HG03558 (cell line): ENCODE results near the gene SEMA7A.

Experiments
- ATAC-seq: cut with Tn5 transposase; IDR thresholded peaks from one replicate; pipeline ENCODE4 v1.9.1; 2021; ENCODE audit warnings: moderate number of reproducible peaks; ENCODE audit not compliant: unreplicated experiment; ENCODE audit errors: extremely low read depth

Gene SEMA7A

DNA sequence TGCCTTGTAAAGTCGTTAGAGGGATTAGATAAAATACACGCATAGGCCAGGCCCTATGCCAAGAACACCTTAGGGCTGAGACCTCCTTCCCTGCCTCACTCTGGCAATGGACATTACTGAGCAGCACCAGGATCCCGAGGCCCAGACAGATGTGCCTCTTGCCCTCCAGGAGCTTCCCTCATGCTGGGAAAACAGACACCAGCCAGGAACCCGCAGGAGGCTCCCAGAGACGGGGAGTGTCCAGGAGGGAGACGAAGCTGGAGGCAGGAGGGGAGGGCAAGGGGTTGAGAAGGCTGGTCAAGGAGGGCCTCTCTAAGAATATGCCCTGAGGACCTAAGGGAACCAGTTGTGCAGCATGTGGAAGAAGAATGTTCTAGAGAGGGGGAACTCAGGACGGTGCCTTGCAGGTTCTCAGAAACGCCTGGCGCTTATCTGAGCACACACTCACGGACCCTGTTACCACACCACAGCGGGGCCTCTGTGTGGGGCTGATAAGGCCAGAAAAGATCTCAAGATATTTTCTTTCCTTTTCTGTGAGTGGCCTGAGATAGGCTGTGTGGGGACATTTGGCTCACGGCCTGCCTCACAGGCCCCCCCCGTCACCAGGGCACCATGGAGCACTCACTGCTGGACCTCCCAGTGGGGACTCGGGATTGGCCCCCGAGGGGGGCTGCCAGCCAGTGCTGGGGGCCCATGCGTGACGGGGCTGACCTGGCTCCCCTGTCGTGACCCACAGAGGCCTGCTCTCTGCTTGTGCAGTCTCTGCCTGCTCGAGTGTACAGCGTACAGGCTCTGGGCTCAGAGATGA is 44.3 kb downstream of the SEMA7A start:
- no peak for ATAC-seq

DNA sequence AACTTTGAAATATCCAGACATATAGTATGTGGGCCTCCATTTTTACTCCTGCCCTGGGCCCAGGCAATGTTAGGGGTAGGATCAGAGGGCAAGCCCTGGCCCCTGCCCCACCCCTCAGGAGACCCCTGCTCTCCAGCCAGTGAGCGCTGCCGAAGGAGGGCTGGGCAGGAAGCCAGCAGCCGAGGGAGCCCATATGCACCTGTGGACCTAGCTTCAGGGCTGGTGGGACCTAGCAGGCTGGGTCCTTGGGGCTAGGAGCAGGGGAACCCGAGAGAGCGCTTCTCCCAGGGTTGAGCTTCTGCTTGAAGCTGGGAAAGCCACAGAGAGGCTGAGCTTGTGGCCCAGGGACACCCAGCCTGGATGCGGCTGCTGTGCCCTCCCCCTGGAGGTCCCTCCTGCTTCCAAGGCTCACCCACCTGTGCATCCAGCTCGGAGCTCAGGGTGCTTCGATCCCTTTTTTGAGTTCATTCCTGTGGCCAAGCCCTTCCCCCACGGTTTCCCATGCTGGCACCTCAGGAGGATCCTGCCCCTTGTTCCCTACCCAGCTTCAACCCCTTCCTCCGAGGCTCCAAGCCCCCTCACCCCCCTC is 45.3 kb downstream of the SEMA7A start:
- ATAC-seq, result no peak

DNA sequence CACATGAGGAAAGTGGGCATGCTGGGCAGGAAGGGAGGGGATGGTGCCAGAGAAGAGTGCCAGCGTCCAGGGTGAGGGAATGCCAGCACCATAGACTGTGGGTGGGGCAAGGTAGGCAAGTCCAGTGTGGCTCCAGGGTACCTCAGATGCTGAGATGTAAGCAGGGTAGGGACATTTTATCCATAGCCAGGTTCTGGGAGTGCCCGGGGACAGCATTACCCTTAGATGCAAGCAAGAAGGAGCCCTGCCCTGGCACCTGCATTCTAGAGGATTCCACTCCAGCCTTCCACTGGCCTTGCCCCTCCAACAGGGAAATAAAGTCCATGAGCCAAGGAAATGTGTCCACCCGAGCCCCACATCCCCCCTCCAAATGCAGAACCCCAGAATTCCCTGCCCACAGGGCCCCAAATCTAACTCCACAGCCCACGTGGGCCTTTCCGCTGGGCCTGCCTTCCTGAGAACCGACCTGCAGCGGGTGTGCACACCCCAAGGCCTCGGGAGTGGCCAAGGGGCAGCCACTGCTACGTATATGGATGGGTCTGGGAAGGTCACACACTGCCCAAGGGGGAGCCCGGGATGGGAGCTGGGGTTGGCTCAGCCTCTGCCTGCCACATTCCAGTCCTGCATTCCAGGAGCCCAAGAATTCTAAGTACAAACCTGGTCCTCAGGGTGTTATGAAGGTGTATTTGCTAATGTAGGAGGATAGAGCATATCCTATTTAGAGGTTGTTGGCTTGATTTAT is 46.0 kb downstream of the SEMA7A start:
- ATAC-seq, result no peak

DNA sequence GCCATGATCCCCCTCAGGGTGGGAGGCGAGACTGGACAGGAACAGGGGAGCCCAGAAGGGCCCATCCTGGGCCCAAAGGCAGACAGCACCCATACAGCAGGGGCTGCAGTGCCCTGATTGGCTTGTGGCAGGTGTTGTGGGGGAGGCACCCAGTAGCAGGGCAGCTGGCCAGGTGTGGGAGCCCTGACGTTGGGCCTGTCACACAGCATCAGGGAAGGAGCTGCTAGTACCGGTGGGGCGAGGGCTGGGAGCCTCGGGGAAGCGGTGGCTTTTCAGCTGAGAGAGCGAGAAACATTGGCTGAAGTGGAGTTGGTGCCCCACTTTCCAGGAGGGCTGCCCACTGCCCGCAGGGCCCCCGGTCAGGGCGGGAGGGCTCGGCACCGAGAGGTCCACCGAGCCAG is 46.6 kb downstream of the SEMA7A start:
- ATAC-seq, result no peak

DNA sequence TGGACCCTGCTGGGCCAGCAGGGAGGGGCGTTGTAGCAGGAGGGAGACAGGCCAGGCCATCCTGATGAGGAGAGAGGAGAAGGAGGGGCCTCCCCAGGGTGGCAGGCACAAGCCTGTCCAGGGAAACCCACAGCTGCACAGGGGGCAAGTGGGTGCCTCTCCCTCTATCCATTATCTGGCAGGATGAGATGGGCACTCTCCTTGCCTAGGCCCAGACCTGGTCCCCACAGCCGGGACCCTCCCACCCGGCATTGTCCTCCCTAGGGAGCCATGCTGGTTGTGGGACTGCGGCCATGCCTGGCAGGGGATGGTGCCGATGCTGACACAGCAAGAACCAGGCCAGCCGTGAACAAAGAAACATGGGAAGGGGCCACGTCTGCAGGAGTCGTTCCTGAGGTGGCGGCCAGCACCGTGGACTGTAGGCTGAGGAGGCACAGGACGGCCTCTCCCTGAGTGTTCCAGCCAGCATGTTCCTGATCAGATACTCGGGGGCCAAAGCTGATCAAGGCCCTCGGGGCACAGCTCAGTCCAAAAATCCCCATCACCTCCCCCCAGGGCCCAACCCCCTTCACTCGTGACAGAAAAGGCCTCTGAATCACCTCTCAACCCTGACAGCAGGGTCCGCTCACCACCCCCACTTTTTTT is 47.1 kb downstream of the SEMA7A start:
- no peak for ATAC-seq

DNA sequence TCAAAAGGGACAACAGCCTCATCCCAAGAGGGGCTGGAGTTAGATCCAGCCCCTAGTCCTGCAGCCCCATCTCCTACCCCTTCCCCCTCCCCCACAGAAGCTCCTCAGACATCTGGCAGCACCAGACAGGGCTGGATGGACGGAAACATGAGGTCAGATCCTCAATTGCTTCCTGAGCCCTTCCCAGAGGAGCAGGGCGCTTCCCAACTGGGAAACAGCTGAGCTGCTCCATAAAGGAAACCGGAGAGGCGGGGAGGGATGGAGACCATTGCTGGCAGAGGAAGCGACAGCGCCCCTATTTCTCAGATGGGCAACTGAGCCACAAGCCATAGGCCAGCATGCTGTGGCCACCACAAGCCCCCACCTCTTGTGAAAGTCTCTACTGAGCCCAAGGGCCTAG is 48.0 kb downstream of the SEMA7A start:
- ATAC-seq, result no peak

DNA sequence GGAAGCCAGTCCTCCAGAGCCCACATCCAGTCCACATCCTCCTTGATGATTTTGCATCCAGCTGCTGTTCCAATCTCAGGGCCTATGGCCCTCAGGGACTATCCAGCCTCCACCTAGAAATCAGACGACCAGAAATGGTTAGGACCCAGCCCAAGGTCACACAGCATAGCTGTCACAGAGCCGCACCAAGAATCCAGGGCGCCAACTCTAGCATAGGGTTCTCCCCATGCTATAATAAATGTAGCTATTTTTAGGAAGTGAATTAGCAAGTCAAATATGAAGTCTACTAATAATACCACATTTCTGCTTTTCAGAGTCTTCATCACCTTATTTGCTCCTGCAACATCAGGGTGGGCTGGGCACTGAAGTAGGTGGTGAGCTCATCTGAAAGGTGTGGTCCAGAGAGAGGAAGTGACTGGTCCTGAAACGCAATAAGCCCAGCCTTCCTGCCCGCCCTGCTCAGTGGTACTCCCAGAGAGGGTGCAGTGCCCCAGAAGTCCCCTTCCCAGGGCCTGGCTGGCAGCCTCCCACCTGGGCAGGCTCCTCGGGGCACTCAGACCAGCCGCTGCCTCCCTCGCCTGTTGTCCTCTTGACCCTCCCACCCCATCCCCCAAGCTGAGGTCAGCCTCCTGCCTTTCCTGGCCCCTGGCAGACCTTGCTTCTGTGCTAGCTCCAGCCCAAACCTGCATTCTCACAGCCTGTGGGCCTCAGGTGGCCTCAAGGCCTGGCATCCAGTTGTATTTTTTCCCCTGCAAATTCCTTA is 48.7 kb downstream of the SEMA7A start:
- ATAC-seq, result no peak

DNA sequence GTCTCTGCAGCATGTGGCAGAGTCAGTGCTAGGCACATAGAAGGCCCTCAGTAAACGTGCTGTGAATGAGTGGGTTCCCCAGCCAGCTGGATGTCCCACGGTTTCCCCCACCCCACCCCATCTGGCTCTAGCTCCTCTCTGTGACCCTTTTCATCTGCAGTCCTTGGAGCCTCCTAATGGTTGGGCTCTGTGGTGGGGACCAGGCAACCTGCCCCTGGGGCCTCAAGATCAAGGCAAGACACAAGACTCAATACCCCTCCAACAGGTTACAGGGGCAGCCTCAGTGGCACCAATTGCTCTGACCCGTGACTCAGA is 49.2 kb downstream of the SEMA7A start:
- no peak for ATAC-seq

DNA sequence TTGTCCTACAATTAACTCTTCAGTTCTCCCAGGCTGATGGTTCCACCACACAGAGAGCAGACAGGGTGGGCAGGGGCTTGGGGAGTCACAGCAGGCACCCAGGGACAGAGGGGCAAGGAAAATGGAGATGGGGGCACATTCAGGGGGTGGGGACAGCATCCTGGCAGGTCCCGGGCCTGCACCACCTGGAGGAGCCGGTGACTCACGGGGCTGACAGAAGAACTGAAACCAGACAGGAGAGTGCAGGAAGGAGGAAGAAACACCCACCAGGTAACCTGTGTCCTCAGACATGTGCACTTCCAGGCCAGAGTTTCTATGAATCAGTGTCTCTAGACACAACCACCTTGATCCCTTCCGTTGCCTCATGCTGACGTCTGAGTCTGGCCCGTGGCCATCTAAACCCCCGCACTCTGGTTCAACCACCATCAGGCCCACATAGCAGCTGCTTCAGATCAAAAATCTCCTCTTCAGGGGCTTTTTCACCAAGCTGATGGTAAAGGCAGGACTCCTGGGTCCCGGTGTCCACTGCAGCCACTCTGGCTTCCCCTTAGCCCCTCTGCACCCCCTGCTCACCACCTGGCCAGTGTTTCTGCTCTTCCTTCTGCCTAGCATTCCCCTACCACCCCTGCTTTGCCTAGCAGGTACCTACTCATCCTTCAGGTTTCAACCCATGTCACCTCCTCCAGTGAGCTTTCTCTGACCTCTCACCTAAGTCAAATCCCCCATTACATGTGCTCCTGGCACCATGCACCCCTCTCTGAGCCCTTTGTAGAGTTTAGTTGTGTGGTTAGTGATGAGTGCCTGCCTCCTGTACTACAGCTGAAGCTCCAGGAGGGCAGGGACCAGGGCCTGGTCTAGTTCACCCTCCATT is 49.8 kb downstream of the SEMA7A start:
- no peak for ATAC-seq

DNA sequence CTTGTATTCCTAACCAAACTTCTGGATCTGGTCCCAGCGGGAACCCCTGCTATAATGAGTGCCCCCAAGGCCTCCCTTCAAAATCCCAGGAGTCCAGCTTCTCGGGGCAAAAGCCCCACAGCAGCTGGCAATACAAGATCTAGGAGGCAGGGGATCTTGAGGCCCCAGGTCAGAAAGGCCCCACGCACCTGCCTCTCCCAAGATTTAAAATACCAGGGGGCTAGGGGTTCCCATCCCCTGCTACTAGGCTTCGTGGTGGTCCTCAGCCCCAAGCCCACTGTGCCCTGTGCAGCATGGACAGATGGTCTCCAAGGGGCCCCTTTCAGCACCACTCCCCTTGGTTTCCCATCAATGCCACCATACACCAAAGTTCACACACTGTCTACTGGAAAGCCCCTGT is 50.5 kb downstream of the SEMA7A start:
- ATAC-seq, result no peak

DNA sequence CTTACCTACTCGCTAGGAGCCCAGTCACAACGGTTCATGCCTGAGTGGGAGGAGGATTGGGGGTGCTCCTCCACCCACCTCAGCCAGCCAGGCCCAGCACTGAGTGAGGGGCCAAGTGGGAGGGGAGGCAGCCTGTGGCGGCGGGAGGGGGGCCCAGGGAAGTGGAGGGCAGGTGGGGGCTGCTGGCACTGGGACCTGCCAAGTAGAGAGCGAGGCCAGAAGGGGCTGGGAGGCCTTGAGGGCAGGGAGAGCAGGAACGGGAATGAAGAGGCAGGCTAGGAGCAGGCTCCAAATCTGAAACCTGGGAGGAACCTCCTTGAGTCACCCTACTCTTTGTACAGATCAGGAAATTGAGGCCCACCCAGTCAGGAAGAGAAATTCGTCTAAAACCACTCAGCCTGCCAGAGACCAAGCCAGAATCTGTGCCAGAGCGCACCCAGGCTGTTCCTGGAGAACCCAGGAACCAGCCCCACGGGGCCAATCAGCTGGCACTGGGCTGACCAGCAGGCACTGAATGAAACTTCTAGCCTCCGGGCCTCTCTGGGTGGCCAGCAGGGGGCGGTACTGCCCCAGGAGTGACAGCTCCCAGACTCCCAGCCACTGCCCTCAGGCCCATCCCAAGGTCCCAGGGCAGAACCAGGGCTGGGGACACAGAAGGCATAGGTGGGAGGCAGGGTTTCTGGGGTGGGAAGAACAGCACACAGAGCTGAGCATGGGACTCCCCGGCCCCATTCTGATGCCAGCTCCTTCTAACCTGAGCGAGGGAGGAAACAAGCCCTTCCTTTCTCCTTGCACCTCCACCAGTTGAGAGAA is 51.5 kb downstream of the SEMA7A start:
- no peak for ATAC-seq

DNA sequence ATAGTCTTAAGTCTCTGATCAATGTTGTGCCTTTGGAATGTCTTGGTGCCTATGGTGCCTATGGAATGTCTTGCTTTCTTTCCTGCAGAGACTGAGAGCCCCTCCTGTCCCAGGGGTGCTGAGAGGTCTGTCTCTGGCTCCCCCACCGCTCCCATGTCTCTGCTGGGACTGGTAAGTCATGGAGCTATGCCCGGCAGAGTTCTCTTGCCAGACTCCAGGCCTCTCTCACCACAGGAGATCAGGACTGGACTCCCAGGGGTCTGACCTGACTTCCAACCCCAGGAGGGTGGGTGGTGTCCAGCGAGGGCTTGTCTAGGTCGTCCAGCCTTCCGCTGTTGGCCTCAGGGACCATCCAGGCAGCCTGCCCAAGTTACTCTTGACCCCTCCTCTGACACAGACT is 52.3 kb downstream of the SEMA7A start:
- no peak for ATAC-seq

DNA sequence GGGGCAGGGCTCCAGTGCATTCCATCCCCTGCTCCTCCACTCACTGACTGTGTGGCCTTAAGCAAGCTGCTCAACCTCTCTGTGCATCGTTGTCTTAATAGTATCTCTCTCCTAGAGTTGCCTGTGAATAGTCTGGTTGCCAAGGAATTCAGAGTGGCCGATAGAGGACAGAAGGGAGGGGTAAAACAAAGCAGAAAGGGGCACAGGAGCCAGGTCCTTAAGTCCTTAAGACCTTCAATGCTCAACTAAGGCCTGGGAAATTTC is 52.6 kb downstream of the SEMA7A start:
- no peak for ATAC-seq

DNA sequence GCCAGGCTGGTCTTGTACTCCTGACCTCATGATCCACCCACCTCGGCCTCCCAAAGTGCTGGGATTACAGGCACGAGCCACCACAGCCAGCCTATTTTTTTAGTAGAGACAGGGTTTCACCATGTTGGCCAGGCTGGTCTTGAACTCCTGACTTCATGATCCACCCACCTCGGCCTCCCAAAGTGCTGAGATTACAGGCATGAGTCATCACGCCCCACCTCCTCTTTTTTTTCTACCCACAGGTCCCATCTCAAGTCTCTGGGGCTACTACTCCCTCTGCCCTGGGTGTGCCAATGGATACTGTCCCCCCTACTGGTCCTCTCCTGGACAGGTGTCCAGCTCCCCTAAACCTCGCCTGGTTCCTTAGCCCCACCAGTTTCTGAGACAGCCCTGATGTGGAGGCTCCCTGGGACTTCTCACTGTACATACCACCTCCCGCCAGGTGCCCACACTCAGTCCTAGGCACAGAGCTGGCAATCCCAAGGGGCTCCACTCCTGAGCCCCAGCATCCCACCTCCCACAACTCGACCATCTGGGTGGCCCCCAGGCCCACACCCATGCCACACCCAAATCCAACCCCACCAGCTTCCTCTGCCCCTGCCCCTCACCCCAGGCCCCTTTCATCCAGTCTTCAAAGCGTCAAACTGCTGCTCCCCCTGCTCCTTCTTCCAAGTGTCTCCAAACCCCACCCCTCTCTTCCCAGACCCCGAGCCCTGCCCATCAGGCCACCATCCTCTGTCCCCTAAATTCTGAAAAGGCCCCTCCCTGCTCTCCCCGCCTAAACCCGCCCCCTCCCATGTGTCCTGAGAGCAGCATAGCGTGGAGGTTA is 53.2 kb downstream of the SEMA7A start:
- ATAC-seq, result no peak

DNA sequence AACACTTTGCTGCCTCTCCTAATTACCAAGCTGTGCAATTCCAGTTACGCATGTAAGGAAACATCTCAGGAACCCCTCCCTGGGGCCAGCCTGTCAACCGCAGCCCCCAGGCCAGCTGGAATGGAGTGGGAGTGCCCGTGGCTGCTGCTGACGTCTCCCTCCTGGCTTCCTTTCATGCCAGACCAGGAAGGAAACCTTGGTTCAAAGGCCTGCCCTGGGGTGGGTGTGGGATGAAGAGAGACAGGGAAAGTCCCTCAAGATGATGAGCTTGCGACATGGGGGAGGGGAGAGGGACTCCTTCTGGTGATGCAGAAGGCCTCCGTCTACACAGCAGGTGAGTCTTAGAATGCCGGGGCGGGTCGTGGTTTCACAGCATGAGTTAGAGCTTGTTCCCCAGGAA is 54.9 kb downstream of the SEMA7A start:
- ATAC-seq, result no peak

DNA sequence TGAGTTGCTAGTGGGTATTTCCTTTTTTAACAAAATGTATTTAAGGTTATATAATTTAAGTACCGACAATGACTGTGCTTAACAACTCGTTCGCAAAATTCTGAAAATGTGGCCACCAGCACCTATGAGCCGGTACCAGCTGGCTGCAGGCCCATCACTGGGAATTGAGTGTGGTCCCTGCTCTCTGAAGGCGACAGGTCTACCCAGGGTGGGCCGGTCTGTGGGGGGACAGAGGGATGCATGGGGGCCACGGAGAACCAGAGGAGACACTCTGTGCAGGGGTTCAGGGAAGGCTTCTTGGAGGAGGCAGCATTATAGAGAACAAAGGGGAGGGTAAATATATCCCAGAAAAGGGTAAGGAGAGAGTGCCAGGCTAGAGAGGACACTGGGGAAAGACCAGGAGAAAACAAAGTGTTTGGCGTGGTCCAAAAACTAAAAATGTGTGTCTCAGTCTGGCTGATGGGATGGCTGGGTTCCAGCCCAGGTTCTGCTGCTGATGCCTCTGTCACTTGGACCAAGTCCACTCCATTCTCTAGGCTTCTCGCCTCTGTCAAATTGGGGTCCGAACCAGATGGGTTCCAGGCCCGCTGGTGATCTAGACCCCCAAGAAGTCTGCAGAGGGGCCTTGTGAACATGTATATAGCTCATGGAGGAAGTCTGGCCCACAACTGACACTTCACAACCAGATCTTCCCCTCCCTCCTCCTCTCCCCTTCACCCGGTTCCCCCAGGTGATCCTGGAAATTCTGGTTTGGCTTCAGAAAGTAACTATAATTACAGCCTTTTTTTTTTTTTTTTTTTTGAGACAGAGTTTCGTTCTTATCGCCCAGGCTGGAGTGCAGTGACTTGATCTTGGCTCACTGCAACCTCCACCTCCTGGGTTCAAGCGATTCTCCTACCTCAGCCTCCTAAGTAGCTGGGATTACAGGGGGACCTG is 55.7 kb downstream of the SEMA7A start:
- no peak for ATAC-seq
